Measurements from ENCODE around the gene NT5C1B.

NT5C1B gene

GRCh38 chr2:18588049-18588448 lies 1.3 kb downstream of the NT5C1B start:
- Histone ChIP-seq H3K4me1 (ENCODE audit: control insufficient read depth, insufficient read depth, low read length, poor library complexity, severe bottlenecking) (no peaks in the 10 kb centered on the region), H3K27ac (ENCODE audit: insufficient read depth, low read length, poor library complexity, severe bottlenecking) (no peak overlapping the region), H3K36me3 (ENCODE audit: control insufficient read depth, insufficient read depth, low read length) (no peaks in the 10 kb centered on the region), H3K9me3 (ENCODE audit: control insufficient read depth, low read length) (no peaks in the 10 kb centered on the region), H3K4me3 (ENCODE audit: insufficient read depth, low read depth, low read length, poor library complexity, severe bottlenecking) (no peak overlapping the region), H3K27me3 (replicated peaks; ENCODE audit: control insufficient read depth, insufficient read depth, low read length, poor library complexity, severe bottlenecking) (no peaks in the 10 kb centered on the region)
- no peak for DNase-seq

- Histone ChIP-seq H3K27ac (ENCODE audit: insufficient read depth, low read length, poor library complexity, severe bottlenecking) (no peak overlapping the region), H3K27me3 (replicated peaks; ENCODE audit: control insufficient read depth, insufficient read depth, low read length, poor library complexity, severe bottlenecking) (no peaks in the 10 kb centered on the region), H3K4me1 (ENCODE audit: control insufficient read depth, insufficient read depth, low read length, poor library complexity, severe bottlenecking) (no peaks in the 10 kb centered on the region), H3K4me3 (ENCODE audit: insufficient read depth, low read depth, low read length, poor library complexity, severe bottlenecking) (no peak overlapping the region), H3K36me3 (ENCODE audit: control insufficient read depth, insufficient read depth, low read length) (no peaks in the 10 kb centered on the region), H3K9me3 (ENCODE audit: control insufficient read depth, low read length) (no peaks in the 10 kb centered on the region)
- DNase-seq: no peak
Measured at GRCh38 chr2:18585526-18585925, 3.8 kb downstream of the NT5C1B start.

DNA sequence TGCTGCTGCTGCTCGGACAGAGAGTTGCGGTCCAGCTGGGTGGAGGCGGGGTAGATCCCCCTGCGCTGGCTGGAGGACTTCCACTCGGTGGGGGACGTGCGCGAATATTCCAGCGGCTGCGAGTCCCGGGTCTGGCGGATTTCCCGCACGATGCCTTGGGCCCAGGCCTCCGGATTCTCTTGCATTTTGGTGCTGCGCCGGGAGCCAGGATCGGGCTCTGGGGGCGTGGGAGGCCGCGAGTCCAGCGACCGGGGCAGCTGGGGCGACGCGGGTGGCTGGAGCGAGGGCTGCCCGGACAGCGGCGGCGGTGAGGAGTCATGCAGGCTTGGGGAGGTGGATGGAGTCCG lies 4.8 kb downstream of the NT5C1B start:
- Histone ChIP-seq H3K4me1 (ENCODE audit: control insufficient read depth, insufficient read depth, low read length, poor library complexity, severe bottlenecking) (no peaks in the 10 kb centered on the region), H3K27me3 (replicated peaks; ENCODE audit: control insufficient read depth, insufficient read depth, low read length, poor library complexity, severe bottlenecking) (no peaks in the 10 kb centered on the region), H3K4me3 (ENCODE audit: insufficient read depth, low read depth, low read length, poor library complexity, severe bottlenecking) (no peak overlapping the region), H3K9me3 (ENCODE audit: control insufficient read depth, low read length) (no peaks in the 10 kb centered on the region), H3K36me3 (ENCODE audit: control insufficient read depth, insufficient read depth, low read length) (no peaks in the 10 kb centered on the region), H3K27ac (ENCODE audit: insufficient read depth, low read length, poor library complexity, severe bottlenecking) (no peak overlapping the region)
- DNase-seq: no peak

GRCh38 chr2:18583905-18584607 lies 5.3 kb downstream of the NT5C1B start:
- Histone ChIP-seq H3K4me3 (ENCODE audit: insufficient read depth, low read depth, low read length, poor library complexity, severe bottlenecking) (no peak overlapping the region), H3K4me1 (ENCODE audit: control insufficient read depth, insufficient read depth, low read length, poor library complexity, severe bottlenecking) (no peaks in the 10 kb centered on the region), H3K27ac (ENCODE audit: insufficient read depth, low read length, poor library complexity, severe bottlenecking) (no peak overlapping the region), H3K27me3 (replicated peaks; ENCODE audit: control insufficient read depth, insufficient read depth, low read length, poor library complexity, severe bottlenecking) (no peaks in the 10 kb centered on the region), H3K36me3 (ENCODE audit: control insufficient read depth, insufficient read depth, low read length) (no peaks in the 10 kb centered on the region), H3K9me3 (ENCODE audit: control insufficient read depth, low read length) (no peaks in the 10 kb centered on the region)
- DNase-seq: no peak

DNA sequence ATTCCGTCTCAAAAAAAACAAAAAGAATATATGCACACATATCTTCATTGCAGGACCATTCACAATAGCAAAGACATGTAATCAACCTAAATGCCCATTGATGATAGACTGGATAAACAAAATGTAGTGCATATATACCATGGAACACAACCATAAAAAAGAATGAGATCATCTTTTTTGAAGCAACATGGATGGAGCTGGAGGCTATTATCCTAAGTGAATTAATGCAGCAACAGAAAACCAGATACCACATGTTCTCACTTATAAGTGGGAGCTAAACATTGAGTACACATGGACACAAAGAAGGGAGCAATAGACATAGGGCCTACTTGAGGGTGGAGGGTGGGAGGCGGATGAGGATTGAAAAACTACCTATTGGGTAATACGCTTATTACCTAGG lies 8.8 kb downstream of the NT5C1B start:
- Histone ChIP-seq H3K36me3 (ENCODE audit: control insufficient read depth, insufficient read depth, low read length) (no peaks in the 10 kb centered on the region), H3K4me3 (ENCODE audit: insufficient read depth, low read depth, low read length, poor library complexity, severe bottlenecking) (no peak overlapping the region), H3K4me1 (ENCODE audit: control insufficient read depth, insufficient read depth, low read length, poor library complexity, severe bottlenecking) (no peaks in the 10 kb centered on the region)

GRCh38 chr2:18578033-18578432 lies 11.3 kb downstream of the NT5C1B start:
- H3K27ac ChIP-seq (ENCODE audit: insufficient read depth, low read length, poor library complexity, severe bottlenecking): no peak overlapping the region

More for the DNA sequence above, 8.8 kb downstream of the NT5C1B start:
- Histone ChIP-seq H3K27me3 (replicated peaks; ENCODE audit: control insufficient read depth, insufficient read depth, low read length, poor library complexity, severe bottlenecking) (no peaks in the 10 kb centered on the region), H3K9me3 (ENCODE audit: control insufficient read depth, low read length) (no peaks in the 10 kb centered on the region), H3K27ac (ENCODE audit: insufficient read depth, low read length, poor library complexity, severe bottlenecking) (no peak overlapping the region)
- no peak for DNase-seq

GRCh38 chr2:18566145-18566769 lies 23.1 kb downstream of the NT5C1B start:
- DNase-seq: no peak
- Histone ChIP-seq H3K27me3 (replicated peaks; ENCODE audit: control insufficient read depth, insufficient read depth, low read length, poor library complexity, severe bottlenecking) (no peaks in the 10 kb centered on the region), H3K36me3 (ENCODE audit: control insufficient read depth, insufficient read depth, low read length) (peaks cover 4% of the 10 kb centered on the region), H3K4me1 (ENCODE audit: control insufficient read depth, insufficient read depth, low read length, poor library complexity, severe bottlenecking) (no peaks in the 10 kb centered on the region), H3K4me3 (ENCODE audit: insufficient read depth, low read depth, low read length, poor library complexity, severe bottlenecking) (no peak overlapping the region), H3K9me3 (ENCODE audit: control insufficient read depth, low read length) (no peaks in the 10 kb centered on the region), H3K27ac (ENCODE audit: insufficient read depth, low read length, poor library complexity, severe bottlenecking) (no peak overlapping the region)

More at GRCh38 chr2:18578033-18578432, 11.3 kb downstream of the NT5C1B start:
- H3K36me3 ChIP-seq (ENCODE audit: control insufficient read depth, insufficient read depth, low read length): no peaks in the 10 kb centered on the region
- H3K27me3 ChIP-seq (replicated peaks; ENCODE audit: control insufficient read depth, insufficient read depth, low read length, poor library complexity, severe bottlenecking): no peaks in the 10 kb centered on the region
- H3K4me3 ChIP-seq (ENCODE audit: insufficient read depth, low read depth, low read length, poor library complexity, severe bottlenecking): no peak overlapping the region
- no peak for DNase-seq
- H3K9me3 ChIP-seq (ENCODE audit: control insufficient read depth, low read length): no peaks in the 10 kb centered on the region
- no peaks in the 10 kb centered on the region for H3K4me1 ChIP-seq (ENCODE audit: control insufficient read depth, insufficient read depth, low read length, poor library complexity, severe bottlenecking)

- Histone ChIP-seq H3K27ac (ENCODE audit: insufficient read depth, low read length, poor library complexity, severe bottlenecking) (peak overlapping the region; percentile 94), H3K36me3 (ENCODE audit: control insufficient read depth, insufficient read depth, low read length) (no peaks in the 10 kb centered on the region), H3K27me3 (replicated peaks; ENCODE audit: control insufficient read depth, insufficient read depth, low read length, poor library complexity, severe bottlenecking) (no peaks in the 10 kb centered on the region), H3K4me3 (ENCODE audit: insufficient read depth, low read depth, low read length, poor library complexity, severe bottlenecking) (peak overlapping the region; percentile 88), H3K4me1 (ENCODE audit: control insufficient read depth, insufficient read depth, low read length, poor library complexity, severe bottlenecking) (no peaks in the 10 kb centered on the region), H3K9me3 (ENCODE audit: control insufficient read depth, low read length) (no peaks in the 10 kb centered on the region)
- no peak for DNase-seq
Measured at GRCh38 chr2:18560797-18561085, 28.6 kb downstream of the NT5C1B start.

DNA sequence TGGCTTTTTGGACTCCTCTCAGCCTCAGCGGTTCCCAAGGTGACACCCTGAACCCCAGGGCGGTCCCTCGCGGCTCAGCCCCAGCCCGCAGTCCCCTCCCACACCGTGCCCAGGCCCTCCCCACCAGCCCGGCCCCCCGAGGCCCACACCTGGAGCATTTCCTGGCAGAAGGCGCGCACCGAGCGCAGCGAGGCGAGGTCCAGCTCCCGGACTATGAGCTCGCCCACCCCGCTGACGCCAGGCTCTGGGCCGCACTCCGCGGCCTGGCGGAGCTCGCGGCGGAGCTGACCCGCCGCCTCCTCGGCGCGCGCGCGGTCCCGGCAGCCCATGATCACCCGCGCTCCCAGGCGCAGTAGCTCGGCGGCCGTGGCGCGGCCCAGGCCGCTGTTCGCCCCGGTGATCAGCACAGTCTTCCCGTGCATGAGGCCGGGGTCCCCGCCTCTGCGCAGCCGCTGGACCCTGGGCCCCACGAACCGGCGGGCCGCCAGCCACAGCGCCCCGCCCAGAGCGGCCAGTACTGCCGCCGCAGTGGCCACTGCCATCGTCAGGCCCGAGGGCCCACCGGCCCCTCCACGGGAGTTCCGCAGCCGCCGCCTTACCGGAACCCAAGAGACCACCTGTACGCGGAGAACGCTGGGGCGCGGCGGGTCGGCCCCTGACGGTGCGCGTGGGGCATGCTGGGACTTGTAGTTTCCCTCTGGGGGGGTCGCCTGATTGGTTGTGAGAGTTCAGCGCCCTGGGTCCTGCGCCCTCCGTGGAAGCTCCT lies 29.2 kb downstream of the NT5C1B start, which contains the start of gene RDH14:
RDH14 (minus strand) TSS at position 623 of the 766 bp plus-strand sequence; CDS start at position 542, 81 bp downstream.
- Histone ChIP-seq H3K27me3 (replicated peaks; ENCODE audit: control insufficient read depth, insufficient read depth, low read length, poor library complexity, severe bottlenecking) (no peaks in the 10 kb centered on the region), H3K9me3 (ENCODE audit: control insufficient read depth, low read length) (no peaks in the 10 kb centered on the region), H3K36me3 (ENCODE audit: control insufficient read depth, insufficient read depth, low read length) (no peaks in the 10 kb centered on the region), H3K4me3 (ENCODE audit: insufficient read depth, low read depth, low read length, poor library complexity, severe bottlenecking) (peak within 1 kb of the TSS; percentile 88), H3K27ac (ENCODE audit: insufficient read depth, low read length, poor library complexity, severe bottlenecking) (peak within 1 kb of the TSS; percentile 94), H3K4me1 (ENCODE audit: control insufficient read depth, insufficient read depth, low read length, poor library complexity, severe bottlenecking) (no peaks in the 10 kb centered on the region)
- peak; percentile 77 to 87 (median 87) for DNase-seq

DNA sequence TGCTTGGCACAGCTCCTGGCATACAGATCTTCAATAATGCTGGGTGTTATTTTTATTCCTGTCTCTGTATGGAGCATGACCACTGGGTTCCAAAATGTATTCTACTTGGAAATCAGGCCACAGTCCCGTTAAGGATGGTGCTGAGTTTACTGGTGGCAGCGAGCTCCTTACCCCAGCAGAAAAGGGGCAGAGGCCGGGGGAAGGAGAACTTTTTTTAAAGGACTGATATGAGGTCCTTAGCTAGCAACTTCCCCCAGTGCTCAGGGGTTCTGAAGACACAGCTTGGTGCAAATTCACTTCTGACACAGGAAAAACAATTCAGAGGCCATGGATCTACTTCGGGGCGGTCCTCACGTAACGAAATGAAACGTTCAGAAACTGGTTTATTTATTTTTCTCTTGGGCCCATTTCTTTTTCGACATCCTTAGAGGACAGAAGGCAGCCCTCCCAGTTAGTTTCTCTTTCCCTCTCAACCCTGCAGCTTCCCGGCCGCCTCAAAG lies 29.8 kb downstream of the NT5C1B start:
- Histone ChIP-seq H3K4me1 (ENCODE audit: control insufficient read depth, insufficient read depth, low read length, poor library complexity, severe bottlenecking) (no peaks in the 10 kb centered on the region), H3K27ac (ENCODE audit: insufficient read depth, low read length, poor library complexity, severe bottlenecking) (peak overlapping the region; percentile 94), H3K27me3 (replicated peaks; ENCODE audit: control insufficient read depth, insufficient read depth, low read length, poor library complexity, severe bottlenecking) (no peaks in the 10 kb centered on the region), H3K36me3 (ENCODE audit: control insufficient read depth, insufficient read depth, low read length) (no peaks in the 10 kb centered on the region), H3K9me3 (ENCODE audit: control insufficient read depth, low read length) (no peaks in the 10 kb centered on the region), H3K4me3 (ENCODE audit: insufficient read depth, low read depth, low read length, poor library complexity, severe bottlenecking) (peak overlapping the region; percentile 88)
- no peak for DNase-seq

Measured in effector memory CD4-positive, alpha-beta T cell (primary cell).